ENCODE results near the gene RHOG.

The RHOG gene

GRCh38 chr11:3857628-3858027 lies 16.9 kb upstream of the RHOG start:
- no peak for DNase-seq

DNA sequence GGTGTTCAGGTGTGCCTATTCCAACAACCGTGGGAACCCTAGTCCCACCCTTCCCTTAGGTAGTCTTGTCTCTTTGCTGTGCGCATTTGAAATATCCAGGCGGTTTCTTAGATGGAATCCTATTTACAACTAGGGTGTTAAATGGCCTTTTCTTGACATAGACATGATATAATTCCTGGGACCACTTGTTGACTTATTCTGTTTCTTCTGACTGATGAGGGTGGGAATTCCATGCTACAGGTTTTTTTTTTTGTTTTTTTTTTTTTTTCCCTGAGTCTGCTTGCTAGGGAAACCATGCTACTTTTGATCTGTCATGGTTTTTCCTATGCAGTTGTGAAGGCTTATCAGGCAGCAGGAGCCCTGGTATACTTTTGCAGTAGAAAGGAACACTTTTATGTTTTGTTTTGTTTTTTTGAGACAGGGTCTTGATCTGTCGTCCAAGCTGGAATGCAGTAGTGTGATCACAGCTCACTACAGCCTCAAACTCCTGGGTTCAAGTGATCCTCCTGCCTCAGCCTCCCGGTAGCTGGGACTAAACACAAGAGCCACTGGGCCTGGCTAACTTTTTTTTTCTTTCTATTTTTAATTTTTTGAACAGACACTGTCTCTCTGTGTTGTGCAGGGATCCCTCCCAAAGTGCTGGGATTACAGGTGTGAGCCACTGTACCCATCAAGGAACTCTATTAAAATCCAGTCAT lies 16.2 kb upstream of the RHOG start:
- DNase-seq: no peak

DNA sequence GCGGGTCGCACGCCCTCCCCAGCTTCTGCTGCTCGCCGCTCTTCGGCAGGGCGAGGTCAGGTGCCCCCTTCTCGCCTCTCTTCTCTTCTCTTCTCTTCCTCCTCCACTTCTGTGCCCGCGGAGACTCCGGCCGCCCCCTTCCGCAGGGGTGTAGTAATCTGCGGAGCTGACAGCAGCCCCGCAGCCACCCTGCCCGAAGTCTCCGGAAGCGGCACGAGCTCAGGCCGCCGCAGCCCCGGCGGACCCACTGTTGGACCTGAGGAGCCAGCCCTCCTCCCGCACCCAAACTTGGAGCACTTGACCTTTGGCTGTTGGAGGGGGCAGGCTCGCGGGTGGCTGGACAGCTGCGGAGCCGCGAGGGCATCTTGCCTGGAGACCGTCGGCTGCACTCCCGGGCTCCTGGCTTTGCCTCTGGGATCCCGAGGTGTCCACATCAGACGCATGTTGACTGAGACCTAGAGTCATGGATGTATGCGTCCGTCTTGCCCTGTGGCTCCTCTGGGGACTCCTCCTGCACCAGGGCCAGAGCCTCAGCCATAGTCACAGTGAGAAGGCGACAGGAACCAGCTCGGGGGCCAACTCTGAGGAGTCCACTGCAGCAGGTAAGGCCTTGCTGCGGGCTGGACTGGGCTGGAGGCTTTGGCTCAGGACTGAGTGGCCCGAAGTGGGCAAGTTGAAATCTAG lies 15.2 kb upstream of the RHOG start:
- DNase-seq: peak; percentile 68

GRCh38 chr11:3854977-3855807 lies 14.4 kb upstream of the RHOG start, which contains the start of gene STIM1:
TSS of gene STIM1 (plus strand) at chr11:3855664. CDS start at chr11:3856271, 607 bp downstream.
- peak; percentile 98 for DNase-seq

- no peak for DNase-seq
These were observed 13.9 kb upstream of the RHOG start for GRCh38 chr11:3854660-3854976.

DNA sequence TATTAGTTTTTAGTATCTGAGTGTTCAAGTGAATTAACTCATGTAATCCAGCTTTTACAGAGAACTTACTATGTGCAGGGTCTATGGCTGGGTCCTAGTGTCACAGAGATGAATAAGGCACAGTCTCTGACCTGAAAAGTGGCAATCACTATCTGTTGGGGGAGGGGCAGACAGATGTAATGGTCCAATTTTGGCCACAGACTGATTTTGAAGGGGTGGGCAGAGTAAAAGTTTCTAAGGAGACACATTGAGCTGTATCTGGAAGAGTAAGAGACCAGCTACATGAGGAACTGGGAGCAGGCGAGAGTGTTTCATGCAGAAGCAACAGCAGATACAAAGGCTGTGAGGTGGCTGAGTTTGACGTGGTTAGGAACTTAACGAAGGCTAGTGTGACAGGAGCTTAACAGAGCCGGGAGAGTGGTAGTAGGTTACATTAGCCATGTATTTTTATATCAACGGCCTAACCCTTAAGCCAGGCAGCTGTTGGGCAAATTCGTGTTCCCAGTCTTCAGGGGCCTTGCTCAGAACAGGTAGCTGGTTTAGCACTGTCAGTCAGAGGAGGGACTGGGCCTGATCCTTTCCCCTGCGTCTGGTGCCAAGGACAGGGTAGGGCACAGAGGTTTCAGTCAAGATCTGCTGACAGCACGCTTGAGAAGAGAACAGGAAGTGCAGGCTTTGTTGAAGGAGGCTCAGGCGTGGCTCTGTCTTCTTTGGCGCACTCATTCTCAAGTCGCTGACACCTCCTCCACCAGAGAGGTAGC lies 13.3 kb upstream of the RHOG start:
- peak; percentile 12 for DNase-seq

GRCh38 chr11:3853545-3853842 lies 12.7 kb upstream of the RHOG start:
- no peak for DNase-seq

GRCh38 chr11:3849297-3849874 lies 8.6 kb upstream of the RHOG start:
- peak; percentile 80 for DNase-seq

GRCh38 chr11:3845670-3846069 lies 4.9 kb upstream of the RHOG start:
- no peak for DNase-seq

DNA sequence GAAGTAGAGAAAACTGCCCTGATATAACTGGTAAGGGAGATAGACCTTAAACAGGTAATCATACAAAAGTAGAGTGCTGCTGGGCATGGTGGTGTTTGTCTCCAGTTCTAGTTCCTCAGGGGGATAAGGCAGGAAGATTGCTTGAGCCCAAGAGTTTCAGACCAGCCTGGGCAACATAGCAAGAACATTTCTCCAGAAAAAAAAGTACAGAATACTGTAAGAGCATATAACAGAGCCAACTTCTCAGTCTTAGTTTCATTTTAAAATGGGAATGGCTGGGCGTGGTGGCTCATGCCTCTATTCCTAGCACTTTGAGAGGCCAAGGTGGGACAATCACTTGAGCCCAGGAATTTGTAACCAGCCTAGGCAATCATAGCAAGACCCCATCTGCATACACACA lies 4.5 kb upstream of the RHOG start:
- no peak for DNase-seq

GRCh38 chr11:3843326-3843725 lies 2.6 kb upstream of the RHOG start:
- DNase-seq: no peak

- DNase-seq: peak; percentile 91
These were observed 929 bp upstream of the RHOG start for GRCh38 chr11:3841426-3842350.

DNA sequence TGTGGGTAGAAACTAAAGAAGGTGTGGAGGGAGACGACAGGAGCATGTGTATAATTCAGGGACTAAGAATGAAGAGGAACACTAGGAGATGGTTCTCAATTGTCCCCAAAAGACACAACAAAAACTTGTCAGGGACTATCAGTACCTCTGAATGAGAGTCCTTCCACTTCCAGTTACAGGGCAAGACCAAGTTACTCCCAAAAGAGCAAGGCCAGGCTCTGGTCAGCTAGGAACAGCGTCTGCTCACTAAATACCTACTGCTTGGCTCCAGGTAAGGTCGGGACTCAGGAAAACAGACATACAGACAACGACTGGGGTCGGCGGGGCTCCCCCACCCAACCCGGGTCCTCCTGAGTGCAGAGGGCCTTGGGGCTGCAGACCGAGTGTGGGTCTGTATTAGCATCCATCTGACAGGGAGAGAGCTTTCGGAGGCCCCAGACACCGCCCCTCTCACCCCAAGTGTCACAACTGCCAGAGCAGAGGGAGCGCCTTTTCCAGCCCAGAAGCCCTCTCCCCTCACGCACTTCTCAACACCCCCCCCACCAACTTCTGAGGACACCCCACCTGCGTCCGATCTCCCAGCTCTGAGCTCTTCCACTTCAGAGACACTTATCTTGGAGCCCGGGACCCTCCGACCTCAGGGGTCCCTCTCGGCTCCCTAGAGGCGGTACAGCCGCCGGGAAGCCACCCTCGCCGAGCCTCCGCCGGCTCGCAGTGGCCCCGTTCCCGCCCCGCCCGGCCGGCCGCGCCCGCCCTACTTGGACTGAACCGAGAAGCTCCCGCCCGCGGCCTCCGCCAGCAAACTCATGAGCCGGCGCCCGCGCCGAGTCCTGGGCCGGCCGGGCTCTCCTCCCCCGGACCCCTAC lies 522 bp downstream of the RHOG start:
- peak; percentile 76 for DNase-seq

- no peak for DNase-seq
These were observed 2.3 kb downstream of the RHOG start for GRCh38 chr11:3838504-3838903.

DNA sequence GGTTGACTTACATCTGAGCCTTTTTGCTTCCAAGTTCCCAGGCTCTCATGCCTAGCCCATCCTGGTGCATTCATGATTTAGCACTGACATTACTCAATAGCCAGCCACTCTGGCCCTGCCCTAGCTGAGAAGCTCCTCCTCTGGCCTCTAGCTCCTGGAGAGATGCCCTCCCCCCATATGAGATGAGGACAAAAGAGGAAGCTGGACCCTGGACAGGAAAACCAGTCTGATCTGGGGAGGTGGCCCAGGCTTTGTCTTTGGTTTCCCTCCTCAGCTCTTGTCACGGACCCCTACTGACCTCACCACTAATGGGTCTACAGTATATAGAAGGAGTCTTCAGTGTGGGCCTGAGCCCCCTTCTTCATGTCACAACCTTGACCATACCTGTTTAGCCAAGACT lies 3.0 kb downstream of the RHOG start:
- DNase-seq: no peak

GRCh38 chr11:3836903-3837302 lies 3.9 kb downstream of the RHOG start:
- no peak for DNase-seq

- no peak for DNase-seq
These were observed 5.0 kb downstream of the RHOG start for GRCh38 chr11:3835751-3836150.

DNA sequence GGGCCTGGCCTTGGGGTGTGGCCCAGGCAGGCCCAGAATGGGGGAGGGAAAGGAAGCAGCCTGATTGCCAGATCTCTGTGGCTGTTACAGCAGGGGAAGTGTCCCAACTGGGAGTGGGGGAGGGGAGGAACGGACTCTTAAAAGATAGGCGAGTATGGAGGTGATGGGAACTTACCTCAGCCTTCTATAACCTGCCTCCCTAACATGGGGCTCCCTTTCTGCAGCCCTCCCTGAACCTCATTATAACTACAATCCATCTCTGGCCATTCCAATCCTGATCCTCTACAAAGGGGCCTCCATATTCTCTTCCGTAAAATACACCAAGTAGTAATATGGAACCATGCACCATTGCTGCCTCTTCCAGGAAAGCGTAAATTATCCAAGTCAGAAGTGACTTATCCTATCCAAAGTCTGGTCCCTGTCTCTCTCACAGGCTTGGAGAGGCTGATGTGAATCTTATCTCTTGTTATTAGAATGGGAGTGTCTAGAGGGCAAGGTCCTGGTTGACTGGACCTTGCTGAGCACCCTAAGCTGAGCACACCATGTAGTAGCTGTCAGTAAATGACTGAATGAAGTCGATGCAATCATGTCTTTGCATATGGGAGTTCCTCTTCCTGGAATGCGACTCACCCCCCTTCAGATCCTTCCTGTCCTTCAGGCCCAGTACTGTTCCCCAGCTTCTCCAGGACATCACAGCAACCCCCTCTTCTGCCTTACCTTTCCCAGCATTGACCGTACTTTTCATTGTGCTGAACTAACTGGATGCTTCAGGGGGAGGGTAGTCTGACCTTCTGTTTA lies 5.9 kb downstream of the RHOG start:
- DNase-seq: no peak

GRCh38 chr11:3834349-3834663 lies 6.5 kb downstream of the RHOG start:
- no peak for DNase-seq

DNA sequence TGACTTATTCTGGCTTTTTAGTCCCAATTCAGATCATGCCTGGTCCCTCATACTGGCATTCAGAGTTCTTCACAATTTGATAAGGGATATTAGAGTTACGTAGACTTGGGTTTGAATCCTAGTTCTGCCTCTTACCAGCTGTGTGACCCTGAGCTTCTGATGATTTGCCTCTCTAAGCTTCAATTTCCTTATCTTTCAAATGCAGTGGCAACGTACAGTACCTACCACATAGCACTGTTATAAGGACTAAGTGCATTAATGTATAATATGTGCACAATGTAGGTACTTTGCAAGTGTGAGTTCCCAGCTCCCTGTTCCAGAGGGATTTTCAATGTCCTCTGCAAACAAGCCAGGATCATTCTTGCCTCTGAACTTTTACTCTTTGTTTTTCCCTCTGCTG lies 7.3 kb downstream of the RHOG start:
- DNase-seq: no peak
